Measurements from ENCODE around the gene STUM.

GRCh38 chr1:226600254-226600653, 51.7 kb downstream of the STUM start:
- TF ChIP-seq CTCF (IDR thresholded peaks at IDR 0.05) (no peak), POLR2A (IDR thresholded peaks at IDR 0.05) (no peak), EP300 (IDR thresholded peaks at IDR 0.05) (no peak), POLR2AphosphoS5 (IDR thresholded peaks at IDR 0.05) (no peak)
